Measurements from ENCODE around the gene ZBTB5. TPM values are rescaled to one million over a fixed set of nuclear protein-coding genes. Genes with fewer than 3 reads are reported as not detected.
"Not testable (repeated sequence)": the region's sequence is repeated elsewhere in the genome, so short reads cannot be mapped to it uniquely, and the experiment has no call there.

Gene ZBTB5
- total RNA-seq, 1 experiment from 2014 or later = 31.3 TPM

- Histone ChIP-seq H3K4me3 (ENCODE audit: low read length) (no peak overlapping the region), H4K20me1 (ENCODE audit: insufficient read depth, low read depth, low read length) (no peaks in the 10 kb centered on the region), H3K79me2 (ENCODE audit: low read length) (peaks cover 12% of the 10 kb centered on the region), H3K4me1 (ENCODE audit: low read length) (peaks cover 24% of the 10 kb centered on the region), H3K9me3 (ENCODE audit: low read length) (no peaks in the 10 kb centered on the region), H2AFZ (ENCODE audit: low read length) (no peak overlapping the region), H3K9ac (ENCODE audit: low read length) (no peak overlapping the region), H3K9me2 (replicated peaks; ENCODE audit: insufficient read depth, low read length) (no peaks in the 10 kb centered on the region), H3K27ac (ENCODE audit: low read length) (no peak overlapping the region), H3K36me3 (ENCODE audit: insufficient read depth, low read length) (peaks cover 47% of the 10 kb centered on the region; the same call in 1 of the 2 replicates), H3K4me2 (ENCODE audit: low read depth, low read length, poor library complexity, severe bottlenecking) (no peak overlapping the region), H3K27me3 (ENCODE audit: low read length) (no peaks in the 10 kb centered on the region)
- DNase-seq = no peak
Measured at GRCh38 chr9:37432020-37432419, 33.2 kb downstream of the ZBTB5 start.

GRCh38 chr9:37430841-37431597 lies 34.2 kb downstream of the ZBTB5 start:
- Histone ChIP-seq H3K4me3 (ENCODE audit: low read length) (no peak overlapping the region), H3K4me1 (ENCODE audit: low read length) (peaks cover 24% of the 10 kb centered on the region), H3K36me3 (ENCODE audit: insufficient read depth, low read length) (peaks cover 47% of the 10 kb centered on the region; the same call in 1 of the 2 replicates), H4K20me1 (ENCODE audit: insufficient read depth, low read depth, low read length) (no peaks in the 10 kb centered on the region), H2AFZ (ENCODE audit: low read length) (no peak overlapping the region), H3K4me2 (ENCODE audit: low read depth, low read length, poor library complexity, severe bottlenecking) (no peak overlapping the region), H3K79me2 (ENCODE audit: low read length) (peaks cover 8% of the 10 kb centered on the region), H3K9me3 (ENCODE audit: low read length) (no peaks in the 10 kb centered on the region), H3K9ac (ENCODE audit: low read length) (no peak overlapping the region), H3K27ac (ENCODE audit: low read length) (no peak overlapping the region), H3K9me2 (replicated peaks; ENCODE audit: insufficient read depth, low read length) (no peaks in the 10 kb centered on the region), H3K27me3 (ENCODE audit: low read length) (no peaks in the 10 kb centered on the region)
- no peak for DNase-seq

- no peaks in the 10 kb centered on the region for H3K27me3 ChIP-seq (ENCODE audit: low read length)
- H3K9me2 ChIP-seq (replicated peaks; ENCODE audit: insufficient read depth, low read length) = no peaks in the 10 kb centered on the region
- DNase-seq = no peak
- peaks cover 16% of the 10 kb centered on the region for H3K79me2 ChIP-seq (ENCODE audit: low read length)
- H3K4me2 ChIP-seq (ENCODE audit: low read depth, low read length, poor library complexity, severe bottlenecking) = no peak overlapping the region
- H3K27ac ChIP-seq (ENCODE audit: low read length) = no peak overlapping the region
- H2AFZ ChIP-seq (ENCODE audit: low read length) = no peak overlapping the region
- peaks cover 40% of the 10 kb centered on the region; the same call in 1 of the 2 replicates for H3K36me3 ChIP-seq (ENCODE audit: insufficient read depth, low read length)
- peaks cover 27% of the 10 kb centered on the region for H3K4me1 ChIP-seq (ENCODE audit: low read length)
- no peaks in the 10 kb centered on the region for H3K9me3 ChIP-seq (ENCODE audit: low read length)
- H3K9ac ChIP-seq (ENCODE audit: low read length) = no peak overlapping the region
- H4K20me1 ChIP-seq (ENCODE audit: insufficient read depth, low read depth, low read length) = peaks cover 6% of the 10 kb centered on the region; the same call in 1 of the 2 replicates
- no peak overlapping the region for H3K4me3 ChIP-seq (ENCODE audit: low read length)
Measured at GRCh38 chr9:37429441-37430285, 35.6 kb downstream of the ZBTB5 start.

GRCh38 chr9:37428345-37428744 lies 36.9 kb downstream of the ZBTB5 start:
- Histone ChIP-seq H3K36me3 (ENCODE audit: insufficient read depth, low read length) (peaks cover 40% of the 10 kb centered on the region; the same call in 1 of the 2 replicates), H3K9me2 (replicated peaks; ENCODE audit: insufficient read depth, low read length) (no peaks in the 10 kb centered on the region), H3K79me2 (ENCODE audit: low read length) (peaks cover 29% of the 10 kb centered on the region), H3K27ac (ENCODE audit: low read length) (no peak overlapping the region), H3K4me3 (ENCODE audit: low read length) (no peak overlapping the region), H3K27me3 (ENCODE audit: low read length) (no peaks in the 10 kb centered on the region), H3K4me2 (ENCODE audit: low read depth, low read length, poor library complexity, severe bottlenecking) (no peak overlapping the region), H3K9ac (ENCODE audit: low read length) (no peak overlapping the region), H4K20me1 (ENCODE audit: insufficient read depth, low read depth, low read length) (peaks cover 9% of the 10 kb centered on the region; the same call in 1 of the 2 replicates), H3K9me3 (ENCODE audit: low read length) (no peaks in the 10 kb centered on the region), H2AFZ (ENCODE audit: low read length) (no peak overlapping the region), H3K4me1 (ENCODE audit: low read length) (peaks cover 40% of the 10 kb centered on the region)
- no peak for DNase-seq

GRCh38 chr9:37426846-37427245 lies 38.4 kb downstream of the ZBTB5 start:
- DNase-seq = no peak
- H3K9ac ChIP-seq (ENCODE audit: low read length) = no peak overlapping the region
- no peaks in the 10 kb centered on the region for H3K9me2 ChIP-seq (replicated peaks; ENCODE audit: insufficient read depth, low read length)
- peaks cover 44% of the 10 kb centered on the region for H3K79me2 ChIP-seq (ENCODE audit: low read length)
- H3K4me2 ChIP-seq (ENCODE audit: low read depth, low read length, poor library complexity, severe bottlenecking) = no peak overlapping the region
- no peaks in the 10 kb centered on the region for H3K9me3 ChIP-seq (ENCODE audit: low read length)
- peaks cover 9% of the 10 kb centered on the region; the same call in 1 of the 2 replicates for H4K20me1 ChIP-seq (ENCODE audit: insufficient read depth, low read depth, low read length)
- no peak overlapping the region for H3K4me3 ChIP-seq (ENCODE audit: low read length)
- H3K27ac ChIP-seq (ENCODE audit: low read length) = no peak overlapping the region
- H3K4me1 ChIP-seq (ENCODE audit: low read length) = peaks cover 38% of the 10 kb centered on the region
- H3K36me3 ChIP-seq (ENCODE audit: insufficient read depth, low read length) = peaks cover 39% of the 10 kb centered on the region; the same call in 1 of the 2 replicates
- H2AFZ ChIP-seq (ENCODE audit: low read length) = no peak overlapping the region
- no peaks in the 10 kb centered on the region for H3K27me3 ChIP-seq (ENCODE audit: low read length)

GRCh38 chr9:37426431-37426830 lies 38.8 kb downstream of the ZBTB5 start:
- DNase-seq; H3K4me3 ChIP-seq (ENCODE audit: low read length); H3K9me2 ChIP-seq (replicated peaks; ENCODE audit: insufficient read depth, low read length); H3K9me3 ChIP-seq (ENCODE audit: low read length); H3K4me2 ChIP-seq (ENCODE audit: low read depth, low read length, poor library complexity, severe bottlenecking); H3K9ac ChIP-seq (ENCODE audit: low read length); H3K27ac ChIP-seq (ENCODE audit: low read length); H3K27me3 ChIP-seq (ENCODE audit: low read length); H2AFZ ChIP-seq (ENCODE audit: low read length); H4K20me1 ChIP-seq (ENCODE audit: insufficient read depth, low read depth, low read length): not testable (repeated sequence)
- Histone ChIP-seq H3K4me1 (ENCODE audit: low read length) (peaks cover 38% of the 10 kb centered on the region), H3K36me3 (ENCODE audit: insufficient read depth, low read length) (peaks cover 35% of the 10 kb centered on the region; the same call in 1 of the 2 replicates), H3K79me2 (ENCODE audit: low read length) (peaks cover 45% of the 10 kb centered on the region)

- Histone ChIP-seq H3K4me2 (ENCODE audit: low read depth, low read length, poor library complexity, severe bottlenecking) (no peak overlapping the region), H3K27ac (ENCODE audit: low read length) (no peak overlapping the region), H3K4me3 (ENCODE audit: low read length) (no peak overlapping the region), H3K9me3 (ENCODE audit: low read length) (no peaks in the 10 kb centered on the region), H3K4me1 (ENCODE audit: low read length) (peaks cover 35% of the 10 kb centered on the region), H3K36me3 (ENCODE audit: insufficient read depth, low read length) (peaks cover 28% of the 10 kb centered on the region; the same call in 1 of the 2 replicates), H3K27me3 (ENCODE audit: low read length) (no peaks in the 10 kb centered on the region), H4K20me1 (ENCODE audit: insufficient read depth, low read depth, low read length) (peaks cover 9% of the 10 kb centered on the region; the same call in 1 of the 2 replicates), H3K79me2 (ENCODE audit: low read length) (peaks cover 45% of the 10 kb centered on the region), H2AFZ (ENCODE audit: low read length) (no peak overlapping the region), H3K9me2 (replicated peaks; ENCODE audit: insufficient read depth, low read length) (no peaks in the 10 kb centered on the region), H3K9ac (ENCODE audit: low read length) (no peak overlapping the region)
- no peak for DNase-seq
Measured at GRCh38 chr9:37425298-37425752, 39.9 kb downstream of the ZBTB5 start.

All from Karpas-422 (cell line).